GM10266 (cell line): ENCODE data around the gene DGKG.
A peak's percentile ranks its signal among the peaks of the same experiment; 100 is the strongest.

Experiments
- DNase-seq: peaks from one replicate; pipeline ENCODE4 v3.0.0; 2012; ENCODE audit errors: extremely low spot score
- TF ChIP-seq, protein P1 (sequence below): IDR thresholded peaks from 2 replicates; pipeline ENCODE4 v1.5.1; 2012; ENCODE audit warnings: mild to moderate bottlenecking, low read depth; ENCODE audit not compliant: control insufficient read depth, insufficient read depth; ENCODE audit errors: missing control alignments

Gene DGKG

DNA sequence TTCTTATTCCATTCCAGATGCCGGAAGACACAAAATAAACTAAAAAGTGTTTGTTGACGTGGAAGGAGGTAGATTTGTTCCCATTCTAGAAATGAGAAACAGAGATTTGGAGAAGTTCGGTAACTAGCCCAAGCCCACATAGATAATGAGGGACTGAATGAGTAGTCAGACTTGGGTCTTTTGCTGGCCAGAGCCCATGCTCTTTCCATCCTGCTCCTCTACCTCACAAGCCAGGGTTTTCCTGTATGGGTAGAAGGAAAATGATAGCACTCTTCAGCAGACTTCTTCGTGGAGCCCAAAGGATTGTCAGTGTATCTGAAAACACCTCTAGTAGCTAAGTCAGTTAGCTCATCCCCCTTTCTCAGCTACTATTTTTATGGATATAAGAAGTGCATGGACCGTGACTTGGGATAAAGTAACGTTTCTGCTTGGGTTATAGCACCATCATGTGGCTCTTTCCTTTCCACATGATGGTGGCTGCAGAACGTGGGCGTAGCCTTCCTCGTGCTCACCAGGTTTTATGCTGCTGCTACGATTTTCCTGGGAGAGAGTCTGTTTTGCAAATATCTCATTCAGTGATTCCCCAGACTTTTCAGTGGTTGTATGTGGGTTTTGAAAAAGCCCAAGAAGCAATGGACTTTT, 84.6 kb downstream of the DGKG start:
- DNase-seq = no peak
- TF ChIP-seq, protein P1, sequence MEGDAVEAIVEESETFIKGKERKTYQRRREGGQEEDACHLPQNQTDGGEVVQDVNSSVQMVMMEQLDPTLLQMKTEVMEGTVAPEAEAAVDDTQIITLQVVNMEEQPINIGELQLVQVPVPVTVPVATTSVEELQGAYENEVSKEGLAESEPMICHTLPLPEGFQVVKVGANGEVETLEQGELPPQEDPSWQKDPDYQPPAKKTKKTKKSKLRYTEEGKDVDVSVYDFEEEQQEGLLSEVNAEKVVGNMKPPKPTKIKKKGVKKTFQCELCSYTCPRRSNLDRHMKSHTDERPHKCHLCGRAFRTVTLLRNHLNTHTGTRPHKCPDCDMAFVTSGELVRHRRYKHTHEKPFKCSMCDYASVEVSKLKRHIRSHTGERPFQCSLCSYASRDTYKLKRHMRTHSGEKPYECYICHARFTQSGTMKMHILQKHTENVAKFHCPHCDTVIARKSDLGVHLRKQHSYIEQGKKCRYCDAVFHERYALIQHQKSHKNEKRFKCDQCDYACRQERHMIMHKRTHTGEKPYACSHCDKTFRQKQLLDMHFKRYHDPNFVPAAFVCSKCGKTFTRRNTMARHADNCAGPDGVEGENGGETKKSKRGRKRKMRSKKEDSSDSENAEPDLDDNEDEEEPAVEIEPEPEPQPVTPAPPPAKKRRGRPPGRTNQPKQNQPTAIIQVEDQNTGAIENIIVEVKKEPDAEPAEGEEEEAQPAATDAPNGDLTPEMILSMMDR = no peak

DNA sequence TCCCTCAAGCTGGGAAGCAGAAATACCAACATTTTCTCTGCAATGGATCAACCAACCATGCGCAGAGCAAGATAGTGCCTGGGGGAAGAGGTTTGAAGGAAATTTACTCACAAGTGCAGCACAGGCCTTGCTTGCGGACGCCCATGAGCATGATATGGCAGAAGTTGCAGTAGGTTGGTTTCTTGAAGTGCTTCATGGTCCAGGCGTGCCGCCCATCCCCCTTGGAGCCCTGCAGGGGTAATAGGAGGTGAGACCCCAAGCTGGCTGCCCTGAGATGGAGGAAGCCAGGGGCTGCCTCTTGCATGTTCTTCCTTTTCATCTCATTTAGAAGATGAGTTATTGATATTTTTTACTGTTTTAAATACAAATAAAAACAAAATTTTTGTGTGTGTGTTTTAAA, 86.6 kb downstream of the DGKG start:
- TF ChIP-seq, protein P1 = no peak
- no peak for DNase-seq

DNA sequence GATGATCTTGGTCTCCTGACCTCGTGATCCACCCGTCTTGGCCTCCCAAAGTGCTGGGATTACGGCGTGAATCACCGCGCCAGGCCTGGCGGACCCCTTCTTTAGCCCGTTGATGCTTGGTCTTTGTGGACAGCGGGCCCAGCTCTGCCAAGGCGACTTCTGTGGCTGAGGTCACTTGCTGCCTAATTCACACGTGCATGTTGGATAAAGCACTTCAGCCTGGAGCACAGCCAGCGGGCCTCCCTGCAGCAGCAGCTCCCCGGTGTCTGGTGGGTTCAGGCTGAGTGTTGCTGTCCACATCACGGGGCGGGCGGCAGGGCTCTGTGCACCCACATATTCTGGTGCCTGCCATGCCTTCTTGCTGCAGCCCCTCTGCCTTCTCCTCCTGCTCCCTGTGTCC, 88.4 kb downstream of the DGKG start:
- TF ChIP-seq, protein P1 = no peak
- no peak for DNase-seq

DNA sequence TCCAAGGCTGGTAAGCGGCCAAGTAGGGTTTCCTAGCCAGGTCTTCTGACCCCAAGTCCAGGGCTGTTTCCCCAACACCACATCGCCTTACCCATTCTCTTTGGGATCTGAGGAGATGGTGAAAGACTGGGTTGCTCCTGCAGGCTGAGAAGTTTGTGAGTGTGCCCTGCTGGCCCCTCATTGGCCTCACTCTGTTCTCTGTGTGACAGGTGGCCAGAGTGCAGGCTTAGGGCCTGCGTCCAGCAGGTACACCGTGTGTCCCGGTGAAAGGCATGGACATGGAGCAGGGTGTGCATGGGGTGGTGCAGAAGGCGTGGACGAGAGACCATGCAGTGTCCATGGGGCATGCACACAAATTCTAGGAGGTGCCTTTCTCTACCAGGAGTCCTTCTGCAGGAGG, 91.3 kb downstream of the DGKG start:
- TF ChIP-seq, protein P1 = no peak
- no peak for DNase-seq

DNA sequence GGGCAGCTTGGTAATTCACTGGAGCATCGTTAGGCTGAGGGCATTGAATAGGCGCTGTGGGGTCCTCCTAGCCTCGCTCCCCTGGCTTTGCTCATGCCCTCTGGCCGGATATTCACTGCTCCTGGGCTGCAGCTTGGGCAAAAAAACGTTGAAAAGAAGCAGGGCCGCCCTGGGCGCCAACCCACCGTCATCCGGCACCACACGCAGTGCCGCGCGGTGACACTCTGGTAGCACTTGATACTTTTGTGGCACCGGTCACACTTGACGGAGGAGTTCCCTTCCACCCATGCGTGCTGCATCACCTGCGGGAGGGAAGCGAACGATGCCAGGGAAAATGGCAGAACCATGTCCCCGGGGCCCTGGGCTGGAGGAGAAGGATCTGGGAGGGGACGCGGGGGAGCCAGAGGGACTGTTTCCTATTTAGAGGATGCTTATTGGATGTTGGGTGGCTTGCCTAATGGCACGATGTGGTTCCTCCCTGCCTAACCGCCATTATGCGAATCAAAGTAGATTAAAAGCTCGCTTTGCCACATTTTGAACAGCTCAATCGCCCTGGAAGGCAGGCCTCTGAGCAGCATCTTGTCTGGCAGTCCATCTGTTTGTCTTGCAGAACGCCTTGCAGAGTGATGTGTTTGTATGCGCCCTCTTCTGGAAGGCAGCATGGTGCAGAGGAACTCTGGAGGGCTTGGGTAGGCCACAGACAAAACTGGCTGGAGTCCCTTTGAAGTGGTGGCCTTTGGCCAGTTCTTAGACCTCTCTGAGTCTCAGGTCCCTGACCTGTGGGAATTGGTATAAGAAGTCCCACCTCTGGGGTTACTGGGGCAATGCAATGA, 93.2 kb downstream of the DGKG start:
- no peak for DNase-seq
- TF ChIP-seq, protein P1 = peak; percentile 29

DNA sequence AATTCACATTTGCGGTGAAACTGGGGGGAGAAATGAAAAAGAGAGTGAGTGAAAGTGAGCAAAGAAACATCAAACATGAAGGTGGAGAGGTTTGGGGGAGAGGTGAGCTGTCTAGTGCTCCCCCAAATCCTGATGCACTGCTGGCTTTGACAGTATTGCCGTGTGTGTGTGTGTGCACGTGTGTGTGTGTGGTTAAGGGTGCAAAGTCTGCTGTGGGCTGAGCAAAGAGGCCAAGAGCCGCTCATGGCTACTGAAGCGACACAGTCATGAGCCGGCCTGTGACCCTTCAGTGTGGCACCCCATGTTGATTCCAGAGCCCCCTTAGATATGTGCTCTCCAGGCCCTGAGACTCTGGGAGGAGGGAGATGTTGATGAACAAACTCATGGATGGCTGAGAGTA, 94.3 kb downstream of the DGKG start:
- TF ChIP-seq, protein P1 = no peak
- DNase-seq = no peak
